D341Med (cell line): ENCODE data around the gene TMEM213.

Experiments
- DNase-seq: peaks from one replicate; pipeline ENCODE4 v3.0.0; 2012; ENCODE audit warnings: low spot score

Gene TMEM213, protein sequence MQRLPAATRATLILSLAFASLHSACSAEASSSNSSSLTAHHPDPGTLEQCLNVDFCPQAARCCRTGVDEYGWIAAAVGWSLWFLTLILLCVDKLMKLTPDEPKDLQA

DNA sequence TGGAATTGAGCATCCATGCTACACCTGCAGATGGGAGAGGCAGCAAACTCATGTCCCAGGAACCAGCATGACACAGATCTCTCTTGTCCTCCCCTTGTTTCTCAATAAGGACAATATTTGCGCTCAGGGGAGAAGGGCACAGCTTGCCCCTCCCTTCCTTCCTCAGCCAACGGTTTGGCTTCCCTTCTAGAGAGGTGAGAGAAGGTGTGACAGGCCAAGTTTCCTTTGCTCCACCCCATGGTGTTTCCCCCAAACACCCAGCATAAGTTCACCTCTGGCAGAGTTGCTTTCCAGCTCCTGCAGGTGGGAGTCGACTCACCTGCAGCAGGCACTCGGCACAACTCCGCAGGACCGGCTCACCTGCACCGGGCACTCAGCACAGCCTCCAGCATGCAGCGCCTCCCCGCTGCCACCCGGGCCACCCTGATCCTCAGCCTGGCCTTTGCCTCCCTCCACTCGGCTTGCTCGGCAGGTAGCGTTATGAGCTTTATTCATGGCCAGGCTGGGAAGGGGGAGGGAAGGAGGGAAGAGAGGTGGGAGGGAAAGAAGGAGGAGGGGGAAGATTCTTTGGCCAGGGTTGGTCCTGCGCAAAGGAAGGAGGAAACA lies at the start of gene TMEM213, which contains the start of gene ATP6V0A4:
TSS of gene TMEM213 (plus strand) at position 280 of the 606 bp plus-strand sequence. CDS start at position 391, 111 bp downstream.
TSS of gene ATP6V0A4 (minus strand) at position 482 of the 606 bp plus-strand sequence. CDS start 26,949 bp downstream, outside the sequence.
- DNase-seq: no peak

DNA sequence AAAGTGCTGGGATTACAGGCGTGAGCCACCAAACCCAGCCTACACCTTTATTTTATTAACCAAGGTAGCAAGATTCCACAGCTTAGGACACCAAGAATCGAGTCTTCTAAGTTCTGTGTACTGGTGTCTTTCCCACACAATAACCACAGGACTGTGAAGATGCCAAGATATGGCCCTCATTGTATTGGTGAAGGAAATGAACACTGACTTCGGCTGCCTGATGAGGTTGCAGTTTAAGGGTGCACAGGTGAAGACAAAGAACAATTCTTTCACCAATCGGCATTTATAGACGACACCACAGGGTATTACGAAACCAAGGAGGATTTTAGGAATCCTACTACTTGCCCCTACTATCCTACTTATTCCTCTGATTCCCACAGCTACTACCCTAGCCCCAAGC lies 49.1 kb upstream of the TMEM213 start:
- DNase-seq: no peak

DNA sequence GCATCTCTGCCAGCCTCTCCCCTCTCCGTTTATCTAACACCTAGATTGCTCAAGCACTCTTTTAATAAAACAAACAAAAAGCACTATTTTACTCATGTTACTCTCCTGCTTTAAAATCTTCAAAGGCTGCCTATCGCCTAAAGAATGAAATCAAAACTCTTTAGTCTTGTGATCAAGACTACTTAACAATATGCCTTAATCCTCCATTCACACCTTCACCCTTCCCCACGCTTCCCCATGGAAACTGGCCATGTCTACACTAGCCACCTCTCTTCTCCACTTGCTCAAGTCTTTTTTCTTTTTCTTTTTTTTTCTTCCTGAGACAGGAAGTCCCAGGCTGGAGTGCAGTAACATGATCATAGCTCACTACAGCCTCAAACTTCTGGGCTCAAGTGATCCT lies 47.8 kb upstream of the TMEM213 start:
- no peak for DNase-seq

DNA sequence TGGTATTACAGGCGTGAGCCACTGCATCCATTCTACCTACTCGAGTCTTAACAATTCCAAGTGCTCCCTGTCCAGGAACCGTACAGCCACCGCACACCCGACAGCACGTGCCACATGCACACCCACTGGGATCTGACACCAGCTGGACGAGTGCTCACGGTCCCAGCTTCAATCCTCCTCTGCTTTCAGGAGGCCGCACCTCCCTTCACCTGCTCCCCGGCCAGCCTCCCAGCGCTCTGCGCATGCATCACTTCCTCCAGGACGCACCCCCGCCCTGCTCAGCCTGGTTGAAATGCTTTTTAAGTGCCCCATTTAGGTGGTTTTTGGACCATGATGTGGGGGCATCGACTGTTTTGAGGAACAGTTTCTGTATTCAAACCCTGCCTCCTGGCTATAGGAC lies 47.3 kb upstream of the TMEM213 start:
- DNase-seq: no peak

DNA sequence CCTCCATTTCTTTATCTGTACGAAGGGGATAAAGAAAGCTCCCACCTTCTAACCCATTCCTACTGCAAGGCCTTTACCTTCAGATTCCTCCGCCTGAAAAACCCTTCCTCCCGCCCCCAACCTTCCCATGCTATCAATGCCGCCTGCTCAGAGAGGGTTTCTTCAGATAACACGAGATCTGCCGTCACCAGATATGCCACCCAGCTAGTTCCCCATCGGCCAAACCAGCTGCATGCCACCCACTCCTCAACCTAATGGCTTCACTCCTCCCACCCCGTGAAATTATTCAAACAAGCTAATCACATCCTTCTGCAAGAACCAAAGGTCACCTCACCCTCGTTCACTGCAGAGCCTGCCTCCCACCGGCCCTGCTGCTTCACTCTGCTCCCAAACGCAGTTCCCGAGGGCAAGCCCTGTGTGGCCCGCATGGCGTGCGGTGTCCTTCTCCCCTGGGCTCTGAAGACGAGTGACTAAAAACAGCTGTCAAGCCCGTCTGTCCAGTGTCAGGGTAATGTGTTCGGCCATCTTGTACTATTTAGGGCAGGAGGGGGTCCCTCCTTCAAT lies 46.8 kb upstream of the TMEM213 start:
- no peak for DNase-seq

DNA sequence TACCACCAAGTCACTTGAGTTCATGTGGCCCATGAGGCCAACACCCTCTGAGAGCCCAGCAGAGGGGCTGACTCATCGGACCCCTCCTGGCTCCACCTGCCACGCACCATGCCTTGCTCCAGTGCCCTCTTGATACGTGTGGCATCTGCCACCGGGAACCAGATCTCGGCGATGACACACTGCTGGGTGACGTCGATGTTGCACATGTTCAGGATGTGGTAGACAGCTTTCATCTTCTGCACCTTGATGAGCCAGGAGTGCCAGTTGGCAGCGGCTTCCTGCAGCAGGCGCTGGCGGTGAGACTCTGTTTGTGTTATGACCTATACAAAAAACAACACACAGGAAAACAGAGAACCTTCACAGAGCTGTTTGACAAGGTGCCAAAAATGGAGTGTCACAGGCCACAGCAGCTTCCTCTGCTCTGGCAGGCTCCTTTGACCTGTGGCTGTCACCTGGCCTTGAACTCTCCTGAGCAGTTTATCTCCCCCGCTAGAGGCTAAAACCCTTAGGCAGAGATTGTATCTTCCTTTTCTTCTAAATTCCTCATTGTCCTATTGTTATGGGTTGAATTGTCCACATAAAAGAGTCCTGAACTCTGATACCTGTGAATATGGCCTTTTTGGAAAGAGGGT lies 45.2 kb upstream of the TMEM213 start:
- DNase-seq: no peak

DNA sequence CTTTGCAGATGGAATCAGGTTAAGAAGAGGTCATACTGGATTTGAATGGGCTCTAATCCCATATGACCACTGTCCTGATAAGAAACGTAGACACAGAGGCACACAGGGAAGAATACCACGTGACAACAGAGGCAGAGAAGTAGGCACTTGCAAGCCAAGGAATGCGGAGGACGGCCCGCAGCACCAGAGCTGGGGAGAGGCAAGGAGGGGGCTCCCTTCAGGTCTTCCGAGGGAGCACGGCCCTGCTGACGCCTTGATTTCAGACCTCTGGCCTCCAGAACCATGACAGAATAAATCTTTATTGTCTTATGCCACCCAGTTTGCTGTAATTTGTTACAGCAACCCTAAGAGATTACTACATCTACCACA lies 44.7 kb upstream of the TMEM213 start:
- no peak for DNase-seq

DNA sequence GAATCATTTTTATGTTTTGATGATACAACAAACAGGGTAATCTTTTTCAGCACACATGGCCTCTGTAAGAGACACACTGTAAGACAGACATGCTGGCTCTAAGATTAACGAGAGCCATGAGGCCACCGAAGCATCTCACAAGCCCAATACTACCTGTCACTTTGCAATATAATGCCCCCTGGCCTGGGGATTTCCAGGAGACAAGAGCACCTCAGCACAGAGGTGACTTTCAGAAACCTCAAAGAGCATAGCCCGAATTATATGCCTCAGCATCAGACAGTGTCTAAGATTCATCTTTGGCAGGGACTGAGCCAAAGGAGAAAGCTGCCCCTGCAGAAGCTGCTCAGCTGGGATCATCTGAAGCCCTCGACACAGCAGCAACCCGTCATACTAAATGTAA lies 44.2 kb upstream of the TMEM213 start:
- no peak for DNase-seq

DNA sequence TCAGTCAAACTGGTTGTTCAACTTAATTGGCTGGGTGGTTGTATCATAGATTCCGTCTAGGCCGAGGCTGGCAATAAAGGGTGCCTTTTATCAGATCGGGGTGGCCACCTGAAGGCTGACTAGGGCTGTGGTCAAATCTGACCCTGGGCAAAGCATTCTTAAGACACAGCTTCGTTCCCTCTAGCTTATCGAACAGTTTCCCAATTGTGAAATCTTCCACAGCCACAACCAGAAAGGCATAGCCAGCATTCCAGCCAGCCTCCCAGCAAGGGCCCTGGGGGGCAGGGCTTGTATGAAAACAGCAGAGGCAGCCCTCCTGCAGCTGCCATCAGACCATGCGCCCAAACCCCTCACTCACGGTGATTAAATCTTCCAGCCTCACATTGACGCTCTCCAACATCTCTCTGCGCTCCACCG lies 42.5 kb upstream of the TMEM213 start:
- DNase-seq: no peak

DNA sequence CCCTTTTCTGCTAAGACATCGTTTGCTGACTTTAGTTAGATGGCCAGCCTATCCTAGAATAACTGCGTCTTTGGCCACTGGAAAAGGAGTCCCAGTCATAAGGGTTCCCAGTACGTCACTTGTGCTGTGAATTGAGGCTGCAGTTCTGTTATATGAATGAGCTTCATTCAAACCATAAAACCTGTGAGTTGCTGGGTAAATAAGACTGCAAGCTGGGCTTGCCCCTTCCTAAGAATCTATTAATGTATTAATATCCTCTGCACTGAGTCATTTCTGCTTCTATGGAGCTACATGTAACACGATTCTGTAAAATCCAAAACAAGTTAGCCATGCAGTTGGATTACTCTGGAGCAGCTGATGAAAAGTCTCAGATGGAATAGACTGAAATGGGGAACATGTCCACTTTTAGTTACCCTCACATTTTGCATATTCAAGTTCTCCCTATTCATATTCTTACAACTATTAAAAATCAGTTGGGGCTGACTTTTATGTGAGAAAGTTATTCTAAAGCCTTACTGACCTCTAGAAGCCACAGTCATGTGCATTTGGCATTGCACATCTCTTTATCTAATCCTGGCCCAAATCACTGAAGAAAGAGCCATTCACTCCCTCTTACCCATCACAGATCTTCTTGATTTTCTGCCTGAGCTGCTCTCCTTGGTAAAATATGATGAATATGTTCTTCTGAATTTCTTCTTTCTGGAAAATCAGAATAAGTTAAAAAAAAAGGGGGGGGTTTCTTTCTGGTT lies 41.8 kb upstream of the TMEM213 start:
- no peak for DNase-seq

DNA sequence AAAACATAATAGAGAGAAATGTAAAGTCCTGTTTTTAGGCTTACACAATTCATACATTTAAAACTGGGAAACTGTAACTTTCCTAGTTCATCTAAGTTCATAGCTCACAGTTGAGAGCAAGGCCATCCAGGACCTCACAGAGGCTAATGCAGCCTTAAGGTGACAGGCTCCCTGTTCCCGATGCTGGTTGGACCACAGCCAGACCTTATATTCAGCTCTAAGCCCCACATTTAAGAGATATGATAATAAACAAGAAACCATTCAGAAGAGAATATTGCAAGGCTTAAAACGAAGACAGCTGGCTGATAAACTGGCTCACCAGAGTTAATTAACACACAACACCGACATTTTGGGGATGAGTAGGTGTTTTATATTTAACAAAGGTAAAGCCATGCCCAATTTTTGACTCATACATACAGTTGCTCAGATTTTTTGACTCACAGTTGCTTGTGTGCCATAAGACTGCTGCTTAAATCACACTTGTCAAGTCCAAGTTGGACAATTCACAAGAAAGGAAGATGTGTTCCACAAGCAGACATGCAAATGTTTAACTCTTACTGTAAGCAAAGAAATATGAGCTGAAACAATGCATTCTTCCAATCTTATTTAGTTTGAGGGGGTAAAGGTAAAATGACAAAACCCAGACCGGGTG lies 41.1 kb upstream of the TMEM213 start:
- no peak for DNase-seq

DNA sequence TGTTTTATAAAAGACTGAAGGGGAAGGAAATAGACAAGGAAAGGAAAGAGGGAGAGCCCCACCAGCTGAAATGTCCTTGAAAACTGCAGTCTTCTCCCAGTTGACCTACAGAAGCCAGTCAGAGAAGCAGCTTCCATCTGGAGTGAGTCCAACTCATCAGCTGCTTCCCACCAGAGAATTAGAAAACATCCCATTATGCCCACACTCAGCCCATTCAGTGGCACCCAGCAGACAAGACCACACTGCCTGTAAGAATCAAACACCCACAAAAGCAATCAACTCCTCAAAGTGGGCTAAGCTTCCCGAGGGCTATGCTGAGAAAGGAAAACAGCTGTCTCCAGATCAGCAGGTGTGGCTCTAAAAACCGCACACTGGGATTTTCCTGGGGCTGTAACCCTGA lies 29.6 kb upstream of the TMEM213 start:
- DNase-seq: no peak

DNA sequence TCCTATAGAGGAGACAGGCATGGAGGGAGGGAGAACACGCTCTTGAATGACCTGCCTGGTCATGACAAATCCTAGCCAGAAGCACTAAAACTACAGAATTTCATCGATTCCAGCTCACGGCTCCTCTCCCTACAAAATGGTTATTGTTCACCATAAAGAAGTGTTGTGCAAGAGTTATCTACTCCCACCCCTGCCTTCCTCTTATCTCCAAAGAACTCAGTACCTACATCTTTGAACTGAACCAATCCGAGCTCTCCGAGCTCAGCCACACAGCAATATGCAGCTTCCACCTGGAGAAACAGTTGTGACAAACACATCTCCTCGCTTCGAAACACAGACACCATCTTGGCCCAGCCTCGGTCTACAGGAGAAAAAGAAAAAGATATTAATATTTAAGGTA lies 26.9 kb upstream of the TMEM213 start:
- DNase-seq: no peak

DNA sequence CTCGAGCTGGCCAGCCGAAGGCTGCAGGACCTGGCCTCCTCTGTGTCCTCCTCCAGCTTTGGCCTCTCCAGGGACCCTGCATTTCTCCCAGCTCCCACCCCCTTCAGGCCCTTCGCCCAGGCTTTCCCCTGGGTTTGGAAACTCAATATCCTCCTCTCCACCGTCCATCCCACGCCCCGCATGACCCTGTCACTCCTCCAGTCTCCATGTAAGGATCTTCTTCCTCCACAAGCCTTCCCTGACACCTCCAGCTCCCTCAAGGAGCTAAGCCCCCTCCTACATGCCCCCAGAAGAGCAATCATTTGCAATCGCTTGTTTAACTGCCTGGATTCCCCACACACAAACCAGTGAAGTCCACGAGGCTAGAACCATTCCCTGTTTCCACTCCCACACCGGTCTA lies 24.6 kb upstream of the TMEM213 start:
- DNase-seq: no peak

DNA sequence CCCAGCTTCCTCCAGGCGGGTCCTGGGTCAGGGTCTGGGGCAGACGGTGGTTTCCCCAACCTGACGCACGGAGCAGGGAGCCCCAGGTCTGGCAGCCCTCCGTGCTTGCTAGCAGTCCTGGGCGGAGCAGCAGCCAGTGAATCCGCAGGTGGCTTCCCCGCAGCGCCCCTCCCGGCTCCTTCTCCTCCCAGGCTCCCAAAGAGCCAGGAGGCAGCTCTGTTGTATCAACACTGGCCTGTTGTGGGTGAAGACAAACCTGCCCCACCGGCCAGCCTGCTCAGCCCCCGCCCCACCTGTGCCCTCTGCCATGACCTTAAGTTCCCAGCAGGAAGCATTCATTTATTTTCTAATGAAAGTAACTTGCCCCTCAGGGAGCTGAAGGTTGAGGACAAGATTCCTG lies 24.0 kb upstream of the TMEM213 start:
- DNase-seq: no peak

DNA sequence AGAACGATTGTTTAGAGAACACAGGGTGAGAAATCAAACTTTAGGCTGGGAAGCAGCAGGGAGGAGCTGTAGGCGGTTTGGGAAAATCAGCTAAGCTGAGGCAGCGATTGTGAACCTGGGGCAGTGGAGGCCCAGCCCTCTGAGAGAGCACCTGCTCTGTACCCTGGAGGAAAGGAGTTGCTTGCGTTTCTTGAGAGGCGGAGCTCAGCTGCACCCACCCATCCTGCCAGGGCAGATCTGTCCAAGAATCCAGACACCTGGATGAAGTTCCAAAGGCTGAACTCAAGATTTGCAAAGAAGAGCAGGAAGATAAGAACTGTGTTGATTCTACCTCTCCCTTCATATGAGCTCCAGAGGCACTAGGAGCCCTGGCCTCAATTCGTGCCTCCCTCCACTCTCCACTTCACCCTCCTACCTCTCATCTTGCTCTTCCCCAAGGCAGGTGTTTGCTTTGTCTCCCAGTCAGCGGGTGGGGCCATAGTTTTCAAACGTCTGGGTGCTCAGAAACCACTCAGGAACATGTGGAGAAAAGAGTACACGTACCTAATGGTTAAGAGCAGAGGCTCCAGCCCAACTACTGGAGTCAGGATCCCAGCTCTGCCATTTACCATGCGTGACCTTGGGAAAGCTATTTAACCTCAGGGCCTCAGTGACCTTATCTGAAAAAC lies 21.5 kb upstream of the TMEM213 start:
- DNase-seq: no peak

DNA sequence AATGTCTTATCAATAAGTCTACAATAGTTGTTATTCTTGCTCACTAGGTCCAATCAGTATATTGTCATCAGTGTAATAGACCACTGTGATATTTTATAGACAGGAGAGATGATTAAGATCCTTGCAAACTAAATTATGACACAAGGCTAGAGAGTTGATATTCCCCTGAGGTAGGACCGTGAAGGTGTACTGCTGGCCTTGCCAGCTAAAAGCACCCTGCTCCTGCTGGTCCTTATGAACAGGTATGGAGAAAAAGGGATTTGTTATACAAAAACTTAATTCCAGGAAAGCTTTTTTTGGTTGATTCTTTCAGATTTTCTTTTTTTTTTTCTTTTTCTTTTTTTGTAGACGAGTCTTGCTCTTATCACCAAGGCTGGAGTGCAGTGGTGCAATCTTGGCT lies 16.8 kb upstream of the TMEM213 start:
- DNase-seq: no peak

DNA sequence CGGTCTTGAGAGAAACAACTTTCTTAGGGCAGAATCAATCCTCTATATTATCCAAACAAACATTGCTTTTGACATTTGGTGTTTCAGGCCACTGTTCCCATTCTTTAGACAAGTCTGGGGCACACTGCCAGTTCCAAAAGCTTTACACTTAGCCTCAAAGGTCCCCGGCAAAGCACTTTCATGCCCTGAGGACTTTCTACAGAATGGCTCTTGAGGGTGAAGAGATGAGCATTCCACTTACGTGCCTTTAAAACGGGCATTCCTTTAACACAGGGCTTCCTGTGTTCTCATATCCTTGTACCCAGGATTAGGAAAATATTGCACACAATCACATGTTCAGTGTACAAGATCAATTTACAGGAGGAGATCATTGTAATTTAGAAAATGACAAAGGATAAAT lies 13.1 kb upstream of the TMEM213 start:
- no peak for DNase-seq

DNA sequence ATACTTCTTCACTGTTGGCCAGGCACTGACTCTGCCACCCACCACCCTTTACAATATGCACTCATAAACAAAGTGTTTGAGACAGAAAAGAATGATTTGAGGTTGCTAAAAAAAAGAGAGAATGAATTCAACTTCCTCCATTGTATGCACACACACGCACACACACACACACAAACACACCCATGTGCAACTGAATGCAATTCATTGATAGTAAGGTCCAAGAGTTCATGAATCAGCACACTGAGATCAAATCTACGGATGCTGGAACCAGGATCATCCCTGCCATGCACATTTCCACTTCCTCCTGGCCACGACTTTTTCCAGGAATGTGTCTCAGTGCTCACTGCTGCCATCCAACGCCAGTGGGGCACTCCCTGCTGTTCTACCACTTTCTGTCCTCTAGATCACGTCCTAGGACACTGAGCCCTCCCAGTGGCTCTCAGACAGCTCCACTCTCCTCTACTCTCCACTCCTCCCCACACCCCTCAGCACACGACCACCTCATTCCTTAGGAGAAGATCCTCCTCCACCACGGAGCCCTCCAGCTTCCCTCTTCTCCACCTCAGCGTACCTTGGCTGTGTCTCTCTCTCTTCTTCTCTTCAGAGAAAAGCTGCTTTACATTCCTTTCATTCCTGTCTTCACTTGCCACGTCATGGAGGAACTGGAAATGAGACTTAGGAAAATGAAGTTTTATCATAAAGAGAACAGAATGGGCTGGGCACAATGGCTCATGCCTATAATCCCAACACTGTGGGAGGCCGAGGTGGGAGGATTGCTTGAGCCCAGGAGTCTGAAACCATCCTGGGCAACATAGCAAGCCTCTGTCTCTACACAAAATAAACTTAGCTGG lies 12.0 kb upstream of the TMEM213 start:
- no peak for DNase-seq

DNA sequence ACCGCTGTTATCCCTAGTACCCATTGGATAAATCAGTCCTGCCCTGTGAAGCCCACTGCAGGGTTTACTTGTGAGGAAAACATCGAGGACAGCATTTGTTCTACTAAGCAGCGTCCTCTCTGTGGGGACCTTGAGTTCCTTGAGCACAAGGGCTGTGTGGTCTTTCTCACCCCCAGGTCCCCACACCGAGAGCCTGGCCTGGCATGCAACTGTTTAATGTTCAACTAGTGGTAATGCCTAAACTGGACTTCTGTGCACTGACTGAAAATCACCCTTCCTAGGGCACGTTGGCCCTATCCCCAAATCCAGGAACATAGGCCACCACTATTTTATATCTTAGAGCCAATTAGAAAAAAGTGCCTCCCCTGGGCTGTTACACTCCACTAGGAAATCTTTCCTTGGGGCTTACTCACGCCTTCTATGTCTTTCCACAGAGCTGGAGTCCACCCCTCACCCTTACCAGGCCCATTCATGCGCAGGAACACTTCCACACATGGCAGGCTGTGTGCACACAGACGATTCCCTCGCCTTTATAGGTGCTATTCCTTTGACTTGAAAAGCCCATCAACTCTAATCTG lies 1.7 kb upstream of the TMEM213 start:
- DNase-seq: no peak
